Gastrocnemius medialis (tissue), 4 donors: ENCODE results near the gene ANGPTL8. TPM values are rescaled to one million over a fixed set of nuclear protein-coding genes. Genes with fewer than 3 reads are reported as not detected.

Source experiments
- ATAC-seq, 2 donors: fragments of 150-250 bp; one replicate each; pipeline ENCODE4 v1.9.1; 2016
- DNase-seq, 2 donors: peaks; one replicate each; pipeline ENCODE4 v3.0.0-alpha.2; 2019
- H3K27ac ChIP-seq, 4 donors: fragments of 200-600 bp; sonication (generic); 1 replicate in 1 of 4; 2 replicates in 3 of 4; pipeline ENCODE4 v1.5.1; 2016 to 2018; ENCODE audit warnings: mild to moderate bottlenecking in 2 of 4, moderate library complexity in 1 of 4
- H3K27me3 ChIP-seq, 3 donors: fragments of 200-600 bp; sonication (generic) in 2 of 3; 1 replicate in 1 of 3; 2 replicates in 2 of 3; pipeline versions ENCODE4 v1.5.1 to v1.6.0; 2016 to 2019; ENCODE audit warnings: mild to moderate bottlenecking in 1 of 3, moderate library complexity in 1 of 3
- H3K36me3 ChIP-seq, 2 donors: fragments of 200-600 bp; sonication (generic) in 1 of 2; one replicate each; pipeline ENCODE4 v1.5.1; 2017 to 2018
- H3K4me1 ChIP-seq, 2 donors: fragments of 200-600 bp; sonication (generic) in 1 of 2; one replicate each; pipeline ENCODE4 v1.5.1; 2016 to 2017; ENCODE audit warnings: mild to moderate bottlenecking in 2 of 2
- H3K4me3 ChIP-seq, 4 donors: fragments of 200-600 bp; sonication (generic) in 3 of 4; 1 replicate in 1 of 4; 2 replicates in 3 of 4; pipeline ENCODE4 v1.5.1; 2016 to 2019; ENCODE audit warnings: mild to moderate bottlenecking in 2 of 4
- H3K9me3 ChIP-seq, 3 donors: fragments of 200-600 bp; sonication (generic) in 2 of 3; 1 replicate in 1 of 3; 2 replicates in 2 of 3; pipeline ENCODE4 v1.5.1; 2016 to 2019
- CTCF ChIP-seq, 5 experiments: fragments of 450-650 bp in 3 of 5; fragments of 200-600 bp in 2 of 5; sonication (generic) in 2 of 5; IDR thresholded peaks in 4 of 5; conservative IDR thresholded peaks in 1 of 5; 1 replicate in 4 of 5; 2 replicates in 1 of 5; pipeline ENCODE4 v1.5.1; 2016 to 2019; ENCODE audit warnings: antibody characterized with exemption in 5 of 5, mild to moderate bottlenecking in 3 of 5, moderate library complexity in 3 of 5
- POLR2A ChIP-seq, 2 donors: fragments of 450-650 bp; IDR thresholded peaks; one replicate each; pipeline ENCODE4 v1.6.1; 2017; ENCODE audit warnings: antibody characterized with exemption in 2 of 2, mild to moderate bottlenecking in 2 of 2, moderate library complexity in 2 of 2
- in situ Hi-C, 4 donors: fragments of 200-750 bp; cut with MboI; loops; one replicate each; pipeline versions ENCODE4 v1.15.0 to v1.8.0; 2017; ENCODE audit warnings: low sequenced_read_pairs in 4 of 4
- intact Hi-C: fragments of 100-400 bp; cut with DNase I; formaldehyde crosslinking; loops from one replicate; pipeline ENCODE4 v1.15.1; 2023; ENCODE audit warnings: low total_unique reads
- total RNA-seq, 4 donors: library from RNA; depleted of rRNA; stranded (reverse); fragments of >200 nt; gene quantifications; one replicate each; pipeline versions ENCODE4 v1.1.0 to v1.2.3, GENCODE V29; 2016

Gene ANGPTL8
- total RNA-seq, 4 donors from 2014 or later = 0.47 TPM; not detected in 3

DNA sequence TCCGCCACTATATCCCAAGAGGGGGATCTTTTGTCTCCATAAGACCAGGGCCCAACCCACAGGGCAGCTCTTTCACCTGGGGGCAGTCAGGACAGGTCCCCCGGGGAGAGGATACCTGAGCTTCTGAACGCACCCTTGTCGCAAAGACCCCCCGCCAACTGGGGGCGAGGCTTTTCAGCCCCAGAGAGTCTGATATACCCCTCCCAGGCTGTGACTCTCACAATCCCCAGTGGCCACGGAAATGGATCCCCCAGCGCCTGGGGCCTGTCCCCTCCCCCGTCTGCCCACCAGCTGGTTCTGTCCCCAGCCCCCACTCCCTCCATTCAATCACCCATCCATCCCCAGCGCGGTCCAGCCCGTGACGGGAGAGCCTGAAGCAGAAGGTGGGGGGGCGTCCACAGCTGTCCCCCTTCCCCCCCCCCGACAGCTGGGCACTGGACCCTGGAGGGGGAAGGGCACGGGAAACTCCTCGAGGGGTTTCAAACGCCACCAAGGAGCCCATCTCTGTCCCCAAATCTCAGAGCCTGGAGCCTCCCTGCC, 22.1 kb downstream of the ANGPTL8 start:
- in situ Hi-C loops = no loop called here
- H3K36me3 ChIP-seq = no peaks in the 10 kb centered on the region
- H3K27ac ChIP-seq = peak overlapping the region; percentile 78 to 88 (median 82)
- ATAC-seq (no peak), DNase-seq (no peak)
- no peaks in the 10 kb centered on the region for H3K4me1 ChIP-seq
- H3K9me3 ChIP-seq = no peaks in the 10 kb centered on the region
- H3K27me3 ChIP-seq = peaks cover 11 to 20% (median 20%) of the 10 kb centered on the region in 3 donors
- H3K4me3 ChIP-seq = peak overlapping the region; percentile 67 to 79 (median 76)
- TF ChIP-seq CTCF (IDR thresholded peaks at IDR 0.05 in 4 of 5, conservative IDR thresholded peaks at IDR 0.05 in 1 of 5) = no peak
- TF ChIP-seq POLR2A (IDR thresholded peaks at IDR 0.05) = no peak
- intact Hi-C loops = no loop called here

DNA sequence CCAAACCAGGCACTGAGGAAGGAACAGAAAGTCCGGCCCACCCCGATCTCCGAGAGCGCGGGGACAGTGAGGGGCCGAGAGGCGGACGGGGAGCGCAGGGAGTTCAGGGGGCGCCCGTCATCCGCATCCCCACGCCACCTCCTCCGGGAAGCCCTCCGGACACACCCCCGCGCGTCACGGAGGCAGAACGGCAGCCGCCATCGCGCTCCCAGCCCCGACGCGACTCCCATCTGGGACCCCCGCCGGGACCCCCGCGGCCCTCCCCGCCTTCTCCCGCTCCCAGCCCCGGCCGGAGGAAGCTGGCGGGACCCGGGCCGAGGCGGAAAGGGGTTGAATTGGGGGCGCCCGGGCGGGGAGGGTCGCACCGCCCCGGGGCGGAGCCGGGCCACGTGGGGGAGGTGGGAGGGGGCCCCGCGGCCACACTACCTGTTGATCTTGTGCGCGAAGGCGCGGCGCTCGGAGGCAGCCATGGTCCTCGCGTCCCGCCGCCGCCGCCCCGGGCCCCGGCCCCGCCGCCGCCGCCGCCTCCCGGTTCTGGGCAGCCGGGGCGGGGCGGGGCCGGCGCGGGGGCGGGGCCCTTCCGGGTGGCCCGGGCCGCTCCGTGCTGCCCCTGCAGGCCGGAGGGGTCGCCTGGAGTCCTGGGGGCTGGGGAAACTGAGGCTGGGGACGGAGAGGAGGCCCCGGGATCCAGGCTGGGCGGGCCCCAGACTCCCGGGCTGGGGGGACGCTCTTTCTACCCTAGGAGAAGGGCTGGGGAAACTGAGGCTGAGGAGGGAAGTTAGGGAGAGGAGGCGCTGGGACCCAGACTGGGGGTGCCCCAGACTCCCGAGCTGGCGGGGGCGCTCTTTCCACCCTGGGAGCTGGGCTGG, 22.8 kb downstream of the ANGPTL8 start, which contains the start of gene DOCK6:
TSS of gene DOCK6 (minus strand) at position 554 of the 869 bp plus-strand sequence. CDS start at position 470, 84 bp downstream.
- no peaks in the 10 kb centered on the region for H3K4me1 ChIP-seq
- H3K27me3 ChIP-seq = peaks cover 11 to 20% (median 20%) of the 10 kb centered on the region in 3 donors
- H3K36me3 ChIP-seq = no peaks in the 10 kb centered on the region
- no peaks in the 10 kb centered on the region for H3K9me3 ChIP-seq
- peak within 1 kb of the TSS; percentile 67 to 79 (median 76) for H3K4me3 ChIP-seq
- DNase-seq (no peak), ATAC-seq (peak in 1 of 2 donors; percentile 38)
- in situ Hi-C loops = no loop called here
- peak; percentile 15 to 37 for TF ChIP-seq POLR2A (IDR thresholded peaks at IDR 0.05)
- TF ChIP-seq CTCF (IDR thresholded peaks at IDR 0.05 in 4 of 5, conservative IDR thresholded peaks at IDR 0.05 in 1 of 5) = peak in 3 of 5 experiments; percentile 20 to 35 (median 27)
- intact Hi-C loops = no loop called here
- peak within 1 kb of the TSS; percentile 78 to 88 (median 82) for H3K27ac ChIP-seq

- no peak overlapping the region for H3K4me3 ChIP-seq
- DNase-seq = no peak
- H3K36me3 ChIP-seq = no peaks in the 10 kb centered on the region
- intact Hi-C loops = no loop called here
- H3K4me1 ChIP-seq = no peaks in the 10 kb centered on the region
- no peak for ATAC-seq
- no peaks in the 10 kb centered on the region for H3K9me3 ChIP-seq
- peak overlapping the region in 3 of 4 donors; percentile 73 to 84 (median 79) for H3K27ac ChIP-seq
- H3K27me3 ChIP-seq = peaks cover 11 to 20% (median 20%) of the 10 kb centered on the region in 3 donors
- TF ChIP-seq CTCF (IDR thresholded peaks at IDR 0.05 in 4 of 5, conservative IDR thresholded peaks at IDR 0.05 in 1 of 5) (no peak), POLR2A (IDR thresholded peaks at IDR 0.05) (no peak)
- in situ Hi-C loops = no loop called here
Measured at GRCh38 chr19:11263726-11264125, 24.3 kb downstream of the ANGPTL8 start.

- peak; percentile 39 to 52 for ATAC-seq
- Histone ChIP-seq H3K27me3 (peaks cover 11 to 20% (median 20%) of the 10 kb centered on the region in 3 donors), H3K36me3 (no peaks in the 10 kb centered on the region), H3K4me1 (no peaks in the 10 kb centered on the region), H3K27ac (peak overlapping the region; percentile 52 to 84 (median 76)), H3K9me3 (no peaks in the 10 kb centered on the region), H3K4me3 (no peak overlapping the region)
- in situ Hi-C loops (no loop called here), intact Hi-C loops (no loop called here)
- TF ChIP-seq CTCF (IDR thresholded peaks at IDR 0.05 in 4 of 5, conservative IDR thresholded peaks at IDR 0.05 in 1 of 5) (no peak), POLR2A (IDR thresholded peaks at IDR 0.05) (peak in 1 of 2 donors; percentile 55)
- DNase-seq = no peak
Measured at GRCh38 chr19:11264452-11265176, 25.2 kb downstream of the ANGPTL8 start.
